GM23338 (cell line): ENCODE measurements around the gene ABCF1. TPM values are rescaled to one million over a fixed set of nuclear protein-coding genes. Genes with fewer than 3 reads are reported as not detected.

Experiments
- ATAC-seq: fragments of 200-7000 bp; cut with Tn5 transposase; 3 replicates; pipeline ENCODE4 v1.9.1; 2020
- DNase-seq: peaks from one replicate; pipeline ENCODE4 v3.0.0-alpha.2; 2015; ENCODE audit warnings: low spot score
- H2AFZ ChIP-seq: fragments of 200-600 bp; sonication (generic); 2 replicates; pipeline ENCODE4 v1.8.0; 2016; ENCODE audit warnings: antibody characterized with exemption, mild to moderate bottlenecking, moderate library complexity
- H3F3A ChIP-seq: fragments of 200-600 bp; sonication (generic); replicated peaks from 2 replicates; pipeline ENCODE4 v1.8.0; 2017; ENCODE audit warnings: antibody characterized with exemption, mixed run types, low read depth
- H3K27ac ChIP-seq: fragments of 200-600 bp; sonication (generic); 2 replicates; pipeline ENCODE4 v1.6.1; 2016; ENCODE audit warnings: low read depth
- H3K27me3 ChIP-seq: fragments of 200-600 bp; sonication (generic); 2 replicates; pipeline ENCODE4 v1.8.0; 2016; ENCODE audit warnings: mild to moderate bottlenecking, mixed run types, moderate library complexity; ENCODE audit not compliant: insufficient read depth
- H3K36me3 ChIP-seq: fragments of 200-600 bp; sonication (generic); 2 replicates; pipeline ENCODE4 v1.8.0; 2016; ENCODE audit warnings: mild to moderate bottlenecking; ENCODE audit not compliant: insufficient read depth
- H3K4me1 ChIP-seq: fragments of 200-600 bp; sonication (generic); 2 replicates; pipeline ENCODE4 v1.8.0; 2016; ENCODE audit warnings: mild to moderate bottlenecking, moderate library complexity; ENCODE audit not compliant: insufficient read depth
- H3K4me2 ChIP-seq: fragments of 200-600 bp; sonication (generic); 2 replicates; pipeline ENCODE4 v1.7.1; 2017; ENCODE audit warnings: mixed run types
- H3K4me3 ChIP-seq: fragments of 200-600 bp; sonication (generic); 2 replicates; pipeline ENCODE4 v1.6.1; 2016; ENCODE audit warnings: mixed run types
- H3K79me2 ChIP-seq: fragments of 200-600 bp; sonication (generic); replicated peaks from 2 replicates; pipeline ENCODE4 v1.8.0; 2017; ENCODE audit warnings: mild to moderate bottlenecking; ENCODE audit not compliant: insufficient read depth
- H3K9me2 ChIP-seq: fragments of 200-600 bp; sonication (generic); 2 replicates; pipeline ENCODE4 v1.8.0; 2017; ENCODE audit not compliant: insufficient read depth
- H4K20me1 ChIP-seq: fragments of 200-600 bp; sonication (generic); replicated peaks from 2 replicates; pipeline ENCODE4 v1.8.0; 2017; ENCODE audit warnings: mild to moderate bottlenecking; ENCODE audit not compliant: insufficient read depth
- H3K27ac Mint-ChIP-seq: 2 replicates; pipeline ENCODE4 v1.8.0; 2020; ENCODE audit warnings: inconsistent platforms, mild to moderate bottlenecking, moderate library complexity, mixed read lengths
- H3K27me3 Mint-ChIP-seq: 3 replicates; pipeline ENCODE4 v1.8.0; 2022; ENCODE audit warnings: low read depth, mild to moderate bottlenecking, moderate library complexity, mixed read lengths, inconsistent platforms; ENCODE audit not compliant: insufficient read depth, poor library complexity
- H3K36me3 Mint-ChIP-seq: 3 replicates; pipeline ENCODE4 v1.8.0; 2021; ENCODE audit warnings: low read depth, mild to moderate bottlenecking, inconsistent platforms, moderate library complexity, mixed read lengths
- H3K4me1 Mint-ChIP-seq: 3 replicates; pipeline ENCODE4 v1.8.0; 2020; ENCODE audit warnings: mild to moderate bottlenecking, inconsistent platforms, mixed read lengths
- H3K4me3 Mint-ChIP-seq: 3 replicates; pipeline ENCODE4 v1.8.0; 2021; ENCODE audit warnings: moderate library complexity, mild to moderate bottlenecking, inconsistent platforms, mixed read lengths
- H3K9me3 Mint-ChIP-seq: 3 replicates; pipeline ENCODE4 v1.8.0; 2020; ENCODE audit warnings: moderate library complexity, mild to moderate bottlenecking, inconsistent platforms, mixed read lengths
- CTCF ChIP-seq, 2 experiments: fragments of 200-600 bp in 1 of 2; sonication (generic) in 1 of 2; conservative IDR thresholded peaks; 2 replicates each; pipeline versions ENCODE4 v1.5.1 to v1.6.1; 2016 to 2017; ENCODE audit warnings: antibody characterized with exemption in 2 of 2, low read depth in 2 of 2, mild to moderate bottlenecking in 2 of 2, moderate library complexity in 1 of 2
- ETS1 ChIP-seq: IDR thresholded peaks from 2 replicates; pipeline ENCODE4 v1.6.1; 2016; ENCODE audit warnings: antibody characterized with exemption
- EZH2 ChIP-seq: fragments of 200-600 bp; sonication (generic); IDR thresholded peaks from one replicate; pipeline ENCODE4 v1.8.0; 2017; ENCODE audit warnings: antibody characterized with exemption, mild to moderate bottlenecking, low read depth; ENCODE audit not compliant: unreplicated experiment
- EZH2phosphoT487 ChIP-seq: fragments of 200-600 bp; sonication (generic); IDR thresholded peaks from one replicate; pipeline ENCODE4 v1.8.1; 2018; ENCODE audit warnings: antibody characterized with exemption; ENCODE audit not compliant: unreplicated experiment
- JUNB ChIP-seq: IDR thresholded peaks from one replicate; pipeline ENCODE4 v1.6.1; 2016; ENCODE audit warnings: antibody characterized with exemption; ENCODE audit not compliant: unreplicated experiment
- NANOG ChIP-seq: IDR thresholded peaks from 2 replicates; pipeline ENCODE4 v1.6.1; 2016; ENCODE audit warnings: antibody characterized with exemption, borderline replicate concordance
- POLR2AphosphoS5 ChIP-seq: IDR thresholded peaks from 2 replicates; pipeline ENCODE4 v1.6.1; 2016; ENCODE audit warnings: antibody characterized with exemption, low read depth
- ZNF114 ChIP-seq: fragments of 250-450 bp; sonication (Bioruptor Pico); IDR thresholded peaks from 2 replicates; pipeline ENCODE4 v1.5.0; 2020; ENCODE audit warnings: mild to moderate bottlenecking, moderate library complexity
- ZNF331 ChIP-seq: fragments of 250-450 bp; sonication (Bioruptor Pico); IDR thresholded peaks from 2 replicates; pipeline ENCODE4 v1.5.0; 2020; ENCODE audit warnings: low read depth, mild to moderate bottlenecking, moderate library complexity
- ZNF462 ChIP-seq: fragments of 250-450 bp; sonication (Bioruptor Pico); IDR thresholded peaks from 2 replicates; pipeline ENCODE4 v1.5.0; 2020; ENCODE audit warnings: mild to moderate bottlenecking, moderate library complexity
- polyA plus RNA-seq: library from polyadenylated mRNA; unstranded; fragments of >200 nt; fragmentation: Nextera tagmentation; extraction: Ambion mirVana; gene quantifications from 2 replicates; pipeline ENCODE4 v1.2.1, GENCODE V29; 2016
- total RNA-seq: library from RNA; depleted of rRNA; stranded (reverse); fragments of >200 nt; shearing (Covaris generic); gene quantifications from 2 replicates; pipeline ENCODE4 v1.2.3, GENCODE V29; 2014
- TF ChIP-seq, protein P1 (sequence below): IDR thresholded peaks from one replicate; pipeline ENCODE4 v1.6.1; 2018; ENCODE audit warnings: antibody characterized with exemption; ENCODE audit not compliant: unreplicated experiment

ABCF1 gene
- total and polyA plus RNA-seq, 2 experiments from 2014 or later: 92.6 to 244 TPM

DNA sequence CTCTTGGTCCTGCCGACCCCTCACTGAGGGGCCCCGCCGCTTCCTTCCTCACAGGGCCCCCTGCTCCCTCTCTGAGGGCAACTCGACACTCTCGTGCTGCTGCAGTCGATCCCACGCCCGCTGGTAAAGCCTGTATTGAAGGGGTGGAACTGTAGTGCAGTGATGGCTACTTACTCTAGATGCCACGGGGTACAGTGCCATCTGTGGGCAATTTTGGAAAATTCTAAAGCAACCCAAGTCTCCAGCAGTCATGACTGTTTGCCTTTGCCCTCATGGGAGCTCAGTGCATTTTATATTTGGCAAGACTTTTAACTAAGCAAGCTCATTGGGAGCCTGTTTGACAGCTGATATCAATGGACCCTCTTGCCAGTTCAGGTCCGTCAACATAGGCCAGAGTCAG is 69.2 kb downstream of the ABCF1 start (continued):
- TF ChIP-seq CTCF (conservative IDR thresholded peaks at IDR 0.05; ENCODE audit: low read depth in 2 of 2) (no peak), ZNF331 (CRISPR knock-in tag) (no peak), EZH2phosphoT487 (no peak), ZNF462 (CRISPR knock-in tag) (no peak), ZNF114 (CRISPR knock-in tag) (no peak), JUNB (no peak)

GRCh38 chr6:30641048-30641447 is 69.8 kb downstream of the ABCF1 start:
- Mint-ChIP-seq H3K36me3 (peaks cover 48% of the 10 kb centered on the region), H3K27ac (no peak overlapping the region), H3K4me1 (peaks cover 4% of the 10 kb centered on the region), H3K9me3 (no peaks in the 10 kb centered on the region), H3K27me3 (peaks cover 7% of the 10 kb centered on the region), H3K4me3 (no peak overlapping the region)
- Histone ChIP-seq H3K4me1 (peaks cover 5% of the 10 kb centered on the region; the same call in 1 of the 2 replicates), H3K9me2 (no peaks in the 10 kb centered on the region), H3K27me3 (no peaks in the 10 kb centered on the region), H3K27ac (no peak overlapping the region), H3K79me2 (peaks cover 12% of the 10 kb centered on the region), H3K4me3 (no peak overlapping the region), H4K20me1 (peaks cover 5% of the 10 kb centered on the region; the same call in 1 of the 2 replicates), H3F3A (no peaks in the 10 kb centered on the region), H2AFZ (no peak overlapping the region), H3K4me2 (no peak overlapping the region), H3K36me3 (peaks cover 4% of the 10 kb centered on the region; the same call in 1 of the 2 replicates)
- no peak for ATAC-seq
- no peak for DNase-seq
- TF ChIP-seq POLR2AphosphoS5: no peak
- no peak for TF ChIP-seq EZH2
- TF ChIP-seq ETS1: no peak
- TF ChIP-seq NANOG: no peak
- TF ChIP-seq, protein P1, sequence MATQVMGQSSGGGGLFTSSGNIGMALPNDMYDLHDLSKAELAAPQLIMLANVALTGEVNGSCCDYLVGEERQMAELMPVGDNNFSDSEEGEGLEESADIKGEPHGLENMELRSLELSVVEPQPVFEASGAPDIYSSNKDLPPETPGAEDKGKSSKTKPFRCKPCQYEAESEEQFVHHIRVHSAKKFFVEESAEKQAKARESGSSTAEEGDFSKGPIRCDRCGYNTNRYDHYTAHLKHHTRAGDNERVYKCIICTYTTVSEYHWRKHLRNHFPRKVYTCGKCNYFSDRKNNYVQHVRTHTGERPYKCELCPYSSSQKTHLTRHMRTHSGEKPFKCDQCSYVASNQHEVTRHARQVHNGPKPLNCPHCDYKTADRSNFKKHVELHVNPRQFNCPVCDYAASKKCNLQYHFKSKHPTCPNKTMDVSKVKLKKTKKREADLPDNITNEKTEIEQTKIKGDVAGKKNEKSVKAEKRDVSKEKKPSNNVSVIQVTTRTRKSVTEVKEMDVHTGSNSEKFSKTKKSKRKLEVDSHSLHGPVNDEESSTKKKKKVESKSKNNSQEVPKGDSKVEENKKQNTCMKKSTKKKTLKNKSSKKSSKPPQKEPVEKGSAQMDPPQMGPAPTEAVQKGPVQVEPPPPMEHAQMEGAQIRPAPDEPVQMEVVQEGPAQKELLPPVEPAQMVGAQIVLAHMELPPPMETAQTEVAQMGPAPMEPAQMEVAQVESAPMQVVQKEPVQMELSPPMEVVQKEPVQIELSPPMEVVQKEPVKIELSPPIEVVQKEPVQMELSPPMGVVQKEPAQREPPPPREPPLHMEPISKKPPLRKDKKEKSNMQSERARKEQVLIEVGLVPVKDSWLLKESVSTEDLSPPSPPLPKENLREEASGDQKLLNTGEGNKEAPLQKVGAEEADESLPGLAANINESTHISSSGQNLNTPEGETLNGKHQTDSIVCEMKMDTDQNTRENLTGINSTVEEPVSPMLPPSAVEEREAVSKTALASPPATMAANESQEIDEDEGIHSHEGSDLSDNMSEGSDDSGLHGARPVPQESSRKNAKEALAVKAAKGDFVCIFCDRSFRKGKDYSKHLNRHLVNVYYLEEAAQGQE: no peak
- no peak for TF ChIP-seq EZH2phosphoT487
